GM21619 (cell line): ENCODE results near the gene COL13A1.

Source experiments
- ATAC-seq: cut with Tn5 transposase; IDR thresholded peaks from one replicate; pipeline ENCODE4 v1.9.1; 2021; ENCODE audit not compliant: unreplicated experiment

Gene COL13A1

DNA sequence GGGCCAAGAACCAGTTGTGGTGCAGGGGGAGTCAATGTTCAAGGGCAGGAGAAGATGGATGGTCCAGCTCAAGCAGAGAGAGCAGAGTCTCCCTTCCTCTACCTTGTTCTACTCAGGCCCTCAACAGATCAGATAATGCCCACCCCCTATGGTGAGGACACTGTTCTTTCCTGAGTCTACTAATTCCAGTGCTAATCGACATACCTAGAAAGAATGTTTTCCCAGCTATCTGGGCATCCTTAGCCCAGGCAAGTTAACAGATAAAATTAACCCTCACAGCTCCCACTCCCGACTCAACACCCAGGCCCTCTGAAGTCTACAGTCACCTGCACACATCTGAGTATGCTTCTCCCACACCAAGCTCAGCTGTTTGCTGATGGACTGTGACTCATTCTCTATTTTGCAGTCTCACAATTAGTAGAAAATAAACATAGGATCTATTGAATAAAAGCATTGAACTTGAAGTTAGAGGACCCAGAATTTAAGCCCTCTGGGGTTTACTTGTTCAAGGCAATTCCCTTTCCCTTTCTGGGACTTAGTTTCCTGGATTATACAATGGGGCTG is 17.1 kb downstream of the COL13A1 start:
- ATAC-seq, result no peak

GRCh38 chr10:69819716-69820506 is 18.2 kb downstream of the COL13A1 start:
- no peak for ATAC-seq

GRCh38 chr10:69820817-69821216 is 19.1 kb downstream of the COL13A1 start:
- no peak for ATAC-seq

DNA sequence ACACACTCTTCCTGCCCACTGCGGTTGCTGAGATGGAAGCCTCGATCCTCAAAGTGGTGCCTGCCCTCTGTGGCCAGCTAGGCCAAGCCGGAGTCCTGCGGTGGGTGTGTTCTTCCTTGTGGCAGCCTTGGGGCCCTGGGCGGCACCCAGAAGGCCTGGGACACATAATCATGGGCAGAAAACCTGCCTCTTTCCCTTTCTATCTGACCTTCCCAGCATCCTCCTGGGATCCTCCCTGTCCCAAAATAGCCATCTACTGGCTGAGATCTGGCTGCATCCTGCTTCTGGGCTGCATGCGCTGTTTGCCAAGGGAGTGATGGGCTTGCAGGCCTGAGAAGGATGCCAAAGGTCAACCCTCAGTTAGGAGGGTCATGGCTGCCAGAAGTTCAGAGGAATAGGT is 23.9 kb downstream of the COL13A1 start:
- no peak for ATAC-seq

- no peak for ATAC-seq
Measured at GRCh38 chr10:69826094-69826493, 24.4 kb downstream of the COL13A1 start.

- ATAC-seq, result no peak
Measured at GRCh38 chr10:69826789-69827554, 25.3 kb downstream of the COL13A1 start.

GRCh38 chr10:69828144-69828870 is 26.6 kb downstream of the COL13A1 start:
- no peak for ATAC-seq

- ATAC-seq, result no peak
Measured at GRCh38 chr10:69829775-69830174, 28.1 kb downstream of the COL13A1 start.

- ATAC-seq, result no peak
Measured at GRCh38 chr10:69831231-69831855, 29.6 kb downstream of the COL13A1 start.

GRCh38 chr10:69835233-69835632 is 33.5 kb downstream of the COL13A1 start:
- ATAC-seq, result no peak

GRCh38 chr10:69835875-69836730 is 34.4 kb downstream of the COL13A1 start:
- ATAC-seq, result no peak

GRCh38 chr10:69836731-69837030 is 35.0 kb downstream of the COL13A1 start:
- ATAC-seq, result no peak

DNA sequence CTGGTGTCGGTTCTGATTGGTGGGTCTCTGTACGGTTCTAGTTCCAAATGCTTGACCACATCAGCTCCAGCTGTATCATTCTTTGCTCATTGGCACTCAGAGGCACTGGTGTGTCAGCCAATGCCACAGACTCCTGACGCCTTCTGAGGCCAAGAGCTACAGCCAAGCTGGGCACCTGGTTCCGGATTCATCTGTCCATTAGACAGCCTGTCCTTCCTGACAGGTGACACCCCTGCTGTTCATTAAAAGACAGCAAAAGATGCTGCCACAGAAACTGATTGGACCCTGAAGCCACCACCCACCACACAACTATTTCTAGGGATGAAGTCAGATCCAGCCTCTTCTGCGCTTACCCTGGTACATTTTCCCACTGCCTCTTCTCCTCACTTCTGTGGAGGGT is 35.6 kb downstream of the COL13A1 start:
- ATAC-seq, result no peak

DNA sequence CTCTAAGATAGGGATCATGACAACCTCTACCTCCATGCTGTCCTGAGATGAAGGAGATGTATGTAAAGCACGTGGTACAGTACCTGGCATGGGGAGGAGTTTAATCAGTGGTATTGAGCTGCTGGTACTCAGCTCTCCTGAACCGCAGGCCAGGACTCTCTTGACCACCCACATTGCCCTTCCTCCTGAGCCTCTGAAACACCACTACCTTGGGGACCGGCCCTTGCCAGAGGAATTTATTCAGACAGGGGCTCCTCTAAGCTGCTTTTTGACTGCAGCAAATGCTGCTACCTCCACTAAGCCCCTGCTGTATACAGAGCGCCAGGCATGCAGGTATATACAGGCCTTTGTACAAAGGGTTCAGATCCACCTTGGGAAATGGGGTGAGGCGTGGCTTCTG is 36.7 kb downstream of the COL13A1 start:
- ATAC-seq, result no peak

- ATAC-seq, result no peak
Measured at GRCh38 chr10:69838853-69839252, 37.1 kb downstream of the COL13A1 start.

GRCh38 chr10:69839696-69840345 is 38.1 kb downstream of the COL13A1 start:
- ATAC-seq, result no peak

- ATAC-seq, result no peak
Measured at GRCh38 chr10:69840773-69841172, 39.1 kb downstream of the COL13A1 start.

DNA sequence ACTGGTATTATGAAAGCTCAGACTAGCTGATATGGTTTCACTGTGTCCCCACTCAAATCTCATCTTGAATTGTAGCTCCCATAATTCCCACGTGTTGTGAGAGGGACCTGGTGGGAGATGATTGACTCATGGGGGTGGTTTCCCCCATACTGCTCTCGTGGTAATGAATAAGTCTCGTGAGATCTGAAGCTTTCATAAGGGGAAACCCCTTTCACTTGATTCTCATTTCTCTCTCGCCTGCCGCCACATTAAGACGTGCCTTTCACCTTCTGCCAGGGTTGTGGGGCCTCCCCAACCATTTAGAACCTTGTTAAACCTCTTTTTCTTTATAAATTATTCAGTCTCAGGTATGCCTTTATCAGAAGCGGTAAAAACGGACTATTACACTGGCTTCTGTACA is 40.3 kb downstream of the COL13A1 start:
- ATAC-seq, result no peak

DNA sequence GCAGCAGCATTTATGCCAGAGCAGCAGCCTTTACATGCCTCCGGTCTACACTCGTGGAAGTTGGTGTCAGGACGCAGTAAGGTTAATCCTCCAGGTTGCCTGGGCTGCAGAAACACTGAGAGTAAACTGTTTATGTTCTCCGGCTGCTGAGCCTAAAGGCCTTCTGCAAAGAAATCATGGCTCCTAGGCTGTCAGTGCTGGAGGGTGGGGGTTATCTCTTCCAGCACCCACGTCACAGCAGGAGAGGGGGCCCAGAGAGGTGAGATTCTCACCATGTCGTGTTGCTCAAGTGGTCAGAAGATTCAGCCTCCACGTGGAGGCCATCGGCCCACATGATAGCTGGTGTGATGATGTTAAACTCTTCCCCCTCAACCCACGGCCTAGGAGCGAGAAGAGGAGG is 41.2 kb downstream of the COL13A1 start:
- ATAC-seq, result no peak

GRCh38 chr10:69843923-69844322 is 42.2 kb downstream of the COL13A1 start:
- ATAC-seq, result no peak
